NCI-H1930 (cell line): ENCODE results near the gene PWWP2A.
"Not testable (repeated sequence)": the region's sequence is repeated elsewhere in the genome, so short reads cannot be mapped to it uniquely, and the experiment has no call there.

Experiments
- DNase-seq, 2 experiments: peaks; one replicate each; lab custom pipeline; 2025; lab: John Stamatoyannopoulos, UW

Gene PWWP2A

DNA sequence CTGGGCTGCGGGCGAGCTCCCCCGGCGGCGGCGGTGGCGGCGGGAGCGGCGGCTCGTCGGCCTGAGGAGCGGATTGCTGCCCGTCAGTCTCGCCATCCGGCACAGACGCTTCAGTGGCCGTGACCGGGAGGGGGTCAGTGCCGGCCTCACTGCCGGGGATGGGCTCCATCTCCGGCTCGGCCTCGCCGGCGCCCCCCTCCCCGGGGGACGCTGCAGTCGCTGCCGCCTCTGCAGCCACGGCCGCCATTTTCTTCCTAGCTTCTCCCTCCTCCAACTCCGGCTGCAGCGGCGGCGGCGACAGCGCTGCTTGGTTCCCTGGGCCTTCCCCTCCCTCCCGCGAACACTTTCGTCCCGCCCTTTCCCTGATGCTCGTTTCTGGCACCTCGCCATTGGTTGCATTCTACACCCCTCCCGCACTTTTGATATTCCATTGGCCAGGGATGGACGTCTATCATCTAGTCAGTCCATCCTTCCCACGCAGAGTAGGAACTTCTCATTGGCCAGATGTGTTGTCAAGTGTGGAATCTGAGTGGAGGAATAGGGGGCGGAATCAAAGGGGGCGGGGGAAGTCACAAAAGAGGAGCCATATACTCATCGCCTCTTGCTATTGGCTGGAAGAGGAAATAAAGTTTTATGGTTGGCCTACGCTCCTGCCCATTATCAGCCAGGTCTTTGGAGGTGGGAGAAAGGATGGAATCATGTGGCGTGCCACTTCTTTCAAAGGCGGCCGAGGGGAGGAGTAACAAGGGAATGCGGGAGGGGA is at the start of gene PWWP2A:
PWWP2A (minus strand) TSS at position 309 of the 763 bp plus-strand sequence; CDS start at position 247, 62 bp downstream.
- DNase-seq, result peak; percentile 94 to 96

DNA sequence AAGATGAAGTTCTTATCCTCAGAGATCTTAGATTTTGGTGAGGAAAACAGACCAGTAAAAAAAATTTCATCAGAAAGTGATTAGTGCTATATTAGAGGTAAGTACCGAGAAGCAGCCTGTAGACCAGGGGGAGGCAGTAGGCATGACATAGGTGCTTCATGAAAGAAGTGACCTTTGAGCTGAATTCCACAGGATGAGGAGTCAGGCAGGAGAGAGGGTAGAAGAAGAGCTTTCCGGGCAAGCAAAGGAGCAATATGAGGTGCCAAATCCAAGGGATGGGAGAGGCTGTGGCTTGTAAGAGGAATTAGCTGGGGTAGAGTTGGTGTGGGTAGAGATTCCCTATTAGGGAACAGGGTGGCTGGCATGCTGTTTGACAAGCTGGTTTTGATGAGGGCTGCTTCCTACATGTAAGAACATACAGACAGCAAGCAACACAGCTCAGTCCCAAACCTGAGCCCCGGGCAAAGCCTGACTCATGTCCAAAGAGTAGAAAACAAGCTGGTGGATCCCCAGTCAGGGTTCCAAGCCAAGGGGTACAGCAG is 48.4 kb upstream of the PWWP2A start:
- DNase-seq, result no peak

DNA sequence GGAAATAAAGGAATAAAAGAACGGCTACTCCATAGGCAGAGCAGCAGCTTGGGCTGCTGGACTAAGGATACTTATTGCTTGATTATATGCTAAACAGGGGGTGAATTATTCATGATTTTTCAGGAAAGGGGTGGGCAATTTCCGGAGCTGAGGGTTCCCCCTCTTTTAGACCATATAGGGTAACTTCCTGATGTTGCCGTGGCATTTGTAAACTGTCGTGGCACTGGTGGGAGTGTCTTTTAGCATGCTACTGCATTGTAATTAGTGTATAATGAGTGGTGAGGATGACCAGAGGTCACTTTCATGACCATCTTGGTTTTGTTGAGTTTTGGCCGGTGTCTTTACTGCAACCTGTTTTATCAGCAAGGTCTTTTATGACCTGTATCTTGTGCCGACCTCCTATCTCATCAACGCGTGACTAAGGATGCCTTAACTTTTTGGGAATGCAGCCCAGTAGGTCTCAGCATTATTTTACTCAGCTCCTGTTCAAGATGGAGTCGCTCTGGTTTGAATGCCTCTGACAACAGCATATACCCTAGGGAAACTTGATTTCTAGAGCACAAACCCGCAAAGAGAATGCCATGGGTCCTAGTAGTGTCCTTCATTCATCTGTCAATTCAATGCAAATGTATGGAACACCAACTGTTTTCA is 47.8 kb upstream of the PWWP2A start:
- DNase-seq, result no peak

- DNase-seq, result no peak
Measured at GRCh38 chr5:160166069-160166972, 47.1 kb upstream of the PWWP2A start.

- no peak for DNase-seq
Measured at GRCh38 chr5:160165137-160166068, 46.2 kb upstream of the PWWP2A start.

GRCh38 chr5:160162910-160163309 is 43.7 kb upstream of the PWWP2A start:
- DNase-seq, result no peak

- no peak for DNase-seq
Measured at GRCh38 chr5:160161626-160162025, 42.4 kb upstream of the PWWP2A start.

- DNase-seq, result not testable (repeated sequence)
Measured at GRCh38 chr5:160160875-160161274, 41.6 kb upstream of the PWWP2A start.

GRCh38 chr5:160159991-160160792 is 40.9 kb upstream of the PWWP2A start:
- DNase-seq, result peak in 1 of 2 experiments; percentile 8

DNA sequence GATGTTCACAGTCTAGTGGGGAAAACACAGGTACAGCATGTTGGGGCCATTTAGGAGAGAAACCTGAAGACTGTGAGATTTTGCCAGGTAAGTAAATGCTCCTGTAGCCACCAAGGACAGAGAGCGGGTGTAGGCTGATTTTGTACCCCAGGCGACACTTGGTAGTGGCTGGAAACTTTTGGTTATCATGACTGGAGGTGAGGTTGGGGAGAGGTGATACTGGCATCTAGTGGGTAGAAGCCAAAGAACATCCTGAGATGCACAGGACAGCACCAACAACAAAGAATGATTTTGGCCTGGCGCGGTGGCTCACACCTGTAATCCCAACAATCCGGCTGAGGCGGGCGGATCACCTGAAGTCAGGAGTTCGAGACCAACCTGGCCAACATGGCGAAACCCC is 38.8 kb upstream of the PWWP2A start:
- DNase-seq, result no peak

DNA sequence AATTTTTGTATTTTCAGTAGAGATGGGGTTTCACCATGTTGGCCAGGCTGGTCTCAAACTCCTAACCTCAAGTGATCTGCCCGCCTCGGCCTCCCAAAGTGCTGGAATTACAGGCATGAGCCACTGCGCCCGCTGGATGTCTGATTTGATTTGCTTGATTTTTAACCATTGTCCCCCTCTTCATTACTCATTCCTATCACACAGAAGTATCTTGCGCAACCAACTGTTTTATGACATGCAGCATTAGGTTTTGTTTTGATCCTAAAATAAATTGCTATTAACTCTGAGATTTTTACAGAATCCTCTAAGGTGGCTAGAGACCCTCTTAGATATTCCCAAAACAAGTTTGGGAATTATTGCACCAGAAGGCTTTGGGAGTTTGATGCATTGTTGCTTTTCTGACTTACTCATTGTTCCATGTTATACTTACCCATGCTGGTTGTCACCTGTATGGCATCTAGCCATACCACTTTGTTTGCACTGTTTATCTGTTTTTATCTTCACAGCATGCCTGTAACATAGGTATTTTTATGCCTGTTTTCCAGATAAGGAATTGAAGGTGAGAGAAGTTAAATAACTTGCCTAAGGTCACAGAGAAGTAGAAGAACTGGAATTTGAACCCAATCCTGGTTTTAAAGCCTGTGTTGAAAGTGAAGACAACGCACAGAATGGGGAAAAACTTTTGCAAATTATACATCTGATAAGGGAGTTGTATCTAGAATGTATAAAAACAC is 35.9 kb upstream of the PWWP2A start:
- no peak for DNase-seq

DNA sequence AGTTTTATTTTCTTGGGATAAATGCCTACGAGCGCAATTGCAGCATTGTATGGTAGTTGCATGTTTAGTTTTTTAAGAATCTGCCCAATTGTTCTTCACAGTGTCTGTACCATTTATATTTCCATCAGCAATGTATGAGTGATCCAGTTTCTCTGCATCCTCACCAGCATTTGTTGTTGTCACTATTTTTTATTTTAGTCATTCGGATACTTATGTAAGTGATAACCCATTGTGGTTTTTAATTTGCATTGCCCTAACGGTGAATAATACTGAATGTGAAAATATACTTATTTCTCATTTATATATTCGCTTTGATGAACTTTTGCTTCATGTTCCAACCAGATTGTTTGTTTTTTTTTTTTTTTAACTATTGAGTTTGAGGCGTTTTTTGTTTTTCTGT is 33.7 kb upstream of the PWWP2A start:
- no peak for DNase-seq

DNA sequence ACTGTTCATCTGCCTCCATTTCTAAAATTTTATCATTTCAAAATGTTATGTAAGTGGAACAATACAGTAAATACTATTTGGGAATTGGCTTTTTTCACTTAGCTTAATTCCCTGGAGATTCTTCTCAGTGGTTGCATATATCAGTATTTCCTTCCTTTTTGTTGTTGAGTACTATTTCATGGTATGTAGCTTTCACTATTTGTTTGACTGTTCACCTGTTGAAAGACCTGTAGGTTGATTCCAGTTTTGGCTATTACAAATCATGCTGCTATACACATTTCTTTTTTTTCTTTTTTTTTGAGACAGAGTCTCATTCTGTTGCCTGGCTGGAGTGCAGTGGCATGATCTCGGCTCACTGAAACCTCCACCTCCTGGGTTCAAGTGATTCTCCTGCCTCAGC is 33.0 kb upstream of the PWWP2A start:
- no peak for DNase-seq

- no peak for DNase-seq
Measured at GRCh38 chr5:160151017-160151416, 31.8 kb upstream of the PWWP2A start.

DNA sequence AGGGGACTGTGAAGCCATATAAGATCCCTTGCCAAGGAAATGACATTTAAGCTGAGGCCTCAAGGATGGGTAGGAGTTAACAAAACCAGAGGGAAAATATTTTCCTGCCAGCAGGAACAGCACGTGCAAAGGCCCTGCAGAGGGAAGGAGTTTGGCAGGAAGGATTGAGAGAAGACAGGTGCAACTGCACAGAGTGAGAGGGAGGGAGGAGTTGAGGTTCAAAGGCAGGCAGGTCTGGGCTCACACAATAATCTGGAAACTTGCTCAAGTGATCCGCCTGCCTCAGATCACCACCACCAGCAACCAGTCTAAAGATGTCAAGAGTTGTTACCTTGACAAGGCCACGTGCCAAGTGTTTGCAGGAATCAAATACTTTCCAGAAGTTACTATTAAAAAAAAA is 31.1 kb upstream of the PWWP2A start:
- no peak for DNase-seq

DNA sequence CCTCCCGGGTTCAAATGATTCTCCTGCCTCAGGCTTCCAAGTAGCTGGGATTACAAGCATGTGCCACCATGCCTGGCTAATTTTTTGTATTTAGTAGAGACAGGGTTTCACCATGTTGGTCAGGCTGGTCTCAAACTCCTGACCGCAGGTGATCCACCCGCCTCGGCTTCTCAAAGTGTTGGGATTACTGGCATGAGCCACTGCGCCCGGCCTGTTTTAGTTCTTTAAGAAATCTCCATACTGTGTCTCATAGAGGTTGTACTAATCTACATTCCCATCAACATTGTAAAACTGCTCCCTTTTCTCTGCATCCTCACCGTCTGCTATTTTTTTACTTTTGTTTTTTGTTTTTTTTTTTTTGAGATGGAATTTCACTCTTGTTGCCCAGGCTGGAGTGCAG is 25.2 kb upstream of the PWWP2A start:
- DNase-seq, result not testable (repeated sequence)

- no peak for DNase-seq
Measured at GRCh38 chr5:160134332-160134731, 15.1 kb upstream of the PWWP2A start.

- DNase-seq, result no peak
Measured at GRCh38 chr5:160133918-160134304, 14.7 kb upstream of the PWWP2A start.

GRCh38 chr5:160133071-160133917 is 14.0 kb upstream of the PWWP2A start:
- DNase-seq, result no peak
